ENCODE data around the gene CD247.

Gene CD247

GRCh38 chr1:167416506-167416905 lies 101.8 kb downstream of the CD247 start:
- no peak overlapping the region for H3K4me3 ChIP-seq (ENCODE audit: low read length)
- DNase-seq (ENCODE audit: low read depth), result no peak
- no peak for TF ChIP-seq CTCF (conservative IDR thresholded peaks at IDR 0.05; ENCODE audit: low read length)

- H3K4me3 ChIP-seq (ENCODE audit: low read length), result no peak overlapping the region
- DNase-seq (ENCODE audit: low read depth), result no peak
- no peak for TF ChIP-seq CTCF (conservative IDR thresholded peaks at IDR 0.05; ENCODE audit: low read length)
These were observed 105.0 kb downstream of the CD247 start for GRCh38 chr1:167413328-167413727.

GRCh38 chr1:167412920-167413319 lies 105.4 kb downstream of the CD247 start:
- no peak overlapping the region for H3K4me3 ChIP-seq (ENCODE audit: low read length)
- DNase-seq (ENCODE audit: low read depth), result peak; percentile 2
- no peak for TF ChIP-seq CTCF (conservative IDR thresholded peaks at IDR 0.05; ENCODE audit: low read length)

- no peak overlapping the region for H3K4me3 ChIP-seq (ENCODE audit: low read length)
- TF ChIP-seq CTCF (conservative IDR thresholded peaks at IDR 0.05; ENCODE audit: low read length), result no peak
- DNase-seq (ENCODE audit: low read depth), result no peak
These were observed 106.3 kb downstream of the CD247 start for GRCh38 chr1:167412072-167412471.

- DNase-seq (ENCODE audit: low read depth), result no peak
- TF ChIP-seq CTCF (conservative IDR thresholded peaks at IDR 0.05; ENCODE audit: low read length), result no peak
These were observed 109.1 kb downstream of the CD247 start for GRCh38 chr1:167409183-167409582.

GRCh38 chr1:167408355-167408754 lies 110.0 kb downstream of the CD247 start:
- no peak for DNase-seq (ENCODE audit: low read depth)
- TF ChIP-seq CTCF (conservative IDR thresholded peaks at IDR 0.05; ENCODE audit: low read length), result no peak
- H3K4me3 ChIP-seq (ENCODE audit: low read length), result no peak overlapping the region

More at GRCh38 chr1:167409183-167409582, 109.1 kb downstream of the CD247 start:
- H3K4me3 ChIP-seq (ENCODE audit: low read length), result no peak overlapping the region

GRCh38 chr1:167404908-167405307 lies 113.4 kb downstream of the CD247 start:
- DNase-seq (ENCODE audit: low read depth), result no peak
- no peak overlapping the region for H3K4me3 ChIP-seq (ENCODE audit: low read length)
- no peak for TF ChIP-seq CTCF (conservative IDR thresholded peaks at IDR 0.05; ENCODE audit: low read length)

All from AG10803 (cell line).